Fibroblast of skin of back (primary cell): ENCODE results near the gene ADAMTSL1.
A peak's percentile ranks its signal among the peaks of the same experiment; 100 is the strongest.

Experiments used
- DNase-seq: peaks from one replicate; pipeline ENCODE4 v3.0.0-alpha.2; 2013

Gene ADAMTSL1

GRCh38 chr9:18825656-18826170, 351.8 kb downstream of the ADAMTSL1 start:
- no peak for DNase-seq

- DNase-seq: no peak
These were observed 352.3 kb downstream of the ADAMTSL1 start for GRCh38 chr9:18826248-18826647.

GRCh38 chr9:18829066-18829465, 355.1 kb downstream of the ADAMTSL1 start:
- no peak for DNase-seq

GRCh38 chr9:18829873-18830272, 355.9 kb downstream of the ADAMTSL1 start:
- DNase-seq: no peak

GRCh38 chr9:18834740-18835361, 360.9 kb downstream of the ADAMTSL1 start:
- DNase-seq: no peak

GRCh38 chr9:18837402-18837801, 363.4 kb downstream of the ADAMTSL1 start:
- DNase-seq: no peak

GRCh38 chr9:18847576-18848275, 373.8 kb downstream of the ADAMTSL1 start:
- DNase-seq: no peak

- no peak for DNase-seq
These were observed 374.7 kb downstream of the ADAMTSL1 start for GRCh38 chr9:18848657-18849056.

- no peak for DNase-seq
These were observed 375.3 kb downstream of the ADAMTSL1 start for GRCh38 chr9:18849270-18849669.

- DNase-seq: no peak
These were observed 376.1 kb downstream of the ADAMTSL1 start for GRCh38 chr9:18849890-18850677.

- DNase-seq: no peak
These were observed 377.3 kb downstream of the ADAMTSL1 start for GRCh38 chr9:18851069-18851795.

- DNase-seq: no peak
These were observed 381.7 kb downstream of the ADAMTSL1 start for GRCh38 chr9:18855656-18856055.

GRCh38 chr9:18857334-18857733, 383.4 kb downstream of the ADAMTSL1 start:
- DNase-seq: no peak

GRCh38 chr9:18857769-18858168, 383.8 kb downstream of the ADAMTSL1 start:
- DNase-seq: peak; percentile 66

- peak; percentile 72 for DNase-seq
These were observed 387.9 kb downstream of the ADAMTSL1 start for GRCh38 chr9:18861609-18862544.

- peak; percentile 18 for DNase-seq
These were observed 389.8 kb downstream of the ADAMTSL1 start for GRCh38 chr9:18863791-18864190.

- DNase-seq: no peak
These were observed 390.6 kb downstream of the ADAMTSL1 start for GRCh38 chr9:18864516-18864915.

GRCh38 chr9:18865542-18865941, 391.6 kb downstream of the ADAMTSL1 start:
- DNase-seq: peak; percentile 26

- peak; percentile 14 for DNase-seq
These were observed 392.3 kb downstream of the ADAMTSL1 start for GRCh38 chr9:18866121-18866831.

GRCh38 chr9:18869725-18870124, 395.8 kb downstream of the ADAMTSL1 start:
- DNase-seq: no peak

- DNase-seq: no peak
These were observed 400.1 kb downstream of the ADAMTSL1 start for GRCh38 chr9:18874069-18874468.
